ENCODE data around the gene HNRNPF.

HNRNPF gene

DNA sequence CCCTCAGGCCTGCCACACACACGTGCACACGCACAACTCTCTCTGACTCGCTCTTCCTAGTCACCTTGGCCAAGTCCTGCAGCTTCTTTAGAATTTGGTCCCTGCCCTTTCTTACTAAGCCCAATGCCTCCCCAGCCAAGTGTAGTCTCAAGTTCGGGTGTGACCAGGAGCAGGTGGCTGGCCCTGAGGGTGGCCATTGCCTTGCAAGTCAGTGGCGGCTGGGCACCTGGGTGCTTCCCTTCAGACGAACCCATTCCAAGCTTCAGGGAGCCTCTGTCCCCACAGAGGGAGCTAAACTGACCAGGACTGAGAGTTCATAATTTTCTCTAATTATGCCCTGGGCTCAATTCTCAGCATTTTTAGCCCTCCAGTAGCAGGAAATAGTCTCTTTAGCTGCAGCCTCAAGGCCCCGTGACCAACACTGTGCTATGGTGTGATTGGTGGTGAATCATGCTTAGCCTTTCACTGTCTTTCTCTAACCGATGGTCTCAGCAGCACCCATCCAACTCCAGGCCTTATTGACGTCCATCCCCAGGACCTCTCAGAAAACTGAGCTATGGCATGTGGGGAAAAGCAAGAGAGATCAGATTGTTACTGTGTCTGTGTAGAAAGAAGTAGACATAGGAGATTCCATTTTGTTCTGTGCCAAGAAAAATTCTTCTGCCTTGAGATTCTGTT lies 72.2 kb downstream of the HNRNPF start:
- ChIA-PET POLR2A (no interaction called here), CTCF (interaction anchor here (1.3 kb wide), 1 partner anchor 32 kb away, joined by 3 read pairs; no protein-coding TSS in a partner anchor)
- WGBS (ENCODE audit: insufficient coverage) = 93% methylated on average over 9 of the region's 9 CpGs
- DNase-seq = no peak
- Histone ChIP-seq H3K4me1 (ENCODE audit: control extremely low read depth in 1 of 4, control insufficient read depth in 4 of 4, insufficient read depth in 4 of 4, low read length in 3 of 4) (peaks cover 4 to 18% (median 5%) of the 10 kb centered on the region in 4 experiments), H3K9me3 (ENCODE audit: control extremely low read depth in 1 of 5, control insufficient read depth in 4 of 5, insufficient read depth in 2 of 5, low read depth in 1 of 5, low read length in 4 of 5) (no peaks in the 10 kb centered on the region), H3K4me3 (ENCODE audit: control insufficient read depth in 1 of 7, extremely low read depth in 1 of 7, insufficient read depth in 4 of 7, low read depth in 2 of 7, low read length in 6 of 7) (no peak overlapping the region), H3K27me3 (replicated peaks in 2 of 5; ENCODE audit: control insufficient read depth in 4 of 5, insufficient read depth in 5 of 5, low read length in 4 of 5) (peaks cover 0 to 10% (median 0%) of the 10 kb centered on the region in 5 experiments), H3K27ac (ENCODE audit: insufficient read depth in 1 of 2, low read depth in 1 of 2, low read length in 2 of 2, poor library complexity in 1 of 2, severe bottlenecking in 2 of 2) (no peak overlapping the region), H3K36me3 (ENCODE audit: control insufficient read depth in 4 of 4, insufficient read depth in 4 of 4, low read length in 3 of 4) (no peaks in the 10 kb centered on the region)

DNA sequence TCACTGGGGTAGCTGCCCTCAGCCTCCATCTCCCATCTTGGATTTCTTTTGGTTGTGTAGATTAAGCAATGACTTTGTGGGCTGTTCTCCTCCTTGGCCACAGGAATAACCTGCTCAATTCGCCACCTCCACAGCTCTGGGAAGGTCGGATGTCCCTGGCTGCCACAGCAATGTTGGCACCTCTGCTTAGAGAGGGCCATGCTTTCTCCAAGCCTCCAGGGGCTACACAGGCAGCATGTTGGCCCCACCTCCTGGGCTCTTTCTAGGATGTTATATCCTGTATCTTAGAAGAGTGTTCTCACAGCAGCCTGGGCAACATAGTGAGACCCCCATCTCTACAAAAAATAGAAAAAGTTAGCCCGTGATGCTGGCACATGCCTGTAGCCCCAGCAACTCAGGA lies 72.9 kb downstream of the HNRNPF start:
- Histone ChIP-seq H3K4me1 (ENCODE audit: control extremely low read depth in 1 of 4, control insufficient read depth in 4 of 4, insufficient read depth in 4 of 4, low read length in 3 of 4) (peaks cover 4 to 20% (median 7%) of the 10 kb centered on the region in 4 experiments), H3K27ac (ENCODE audit: insufficient read depth in 1 of 2, low read depth in 1 of 2, low read length in 2 of 2, poor library complexity in 1 of 2, severe bottlenecking in 2 of 2) (no peak overlapping the region), H3K4me3 (ENCODE audit: control insufficient read depth in 1 of 7, extremely low read depth in 1 of 7, insufficient read depth in 4 of 7, low read depth in 2 of 7, low read length in 6 of 7) (no peak overlapping the region), H3K27me3 (replicated peaks in 2 of 5; ENCODE audit: control insufficient read depth in 4 of 5, insufficient read depth in 5 of 5, low read length in 4 of 5) (peaks cover 0 to 10% (median 0%) of the 10 kb centered on the region in 5 experiments), H3K9me3 (ENCODE audit: control extremely low read depth in 1 of 5, control insufficient read depth in 4 of 5, insufficient read depth in 2 of 5, low read depth in 1 of 5, low read length in 4 of 5) (no peaks in the 10 kb centered on the region), H3K36me3 (ENCODE audit: control insufficient read depth in 4 of 4, insufficient read depth in 4 of 4, low read length in 3 of 4) (no peaks in the 10 kb centered on the region)
- WGBS (ENCODE audit: insufficient coverage) = 100% methylated on average over 3 of the region's 3 CpGs
- CTCF ChIA-PET = interaction anchor here (1.3 kb wide), 1 partner anchor 32 kb away, joined by 3 read pairs; no protein-coding TSS in a partner anchor
- POLR2A ChIA-PET = no interaction called here
- no peak for DNase-seq

All from common myeloid progenitor, CD34-positive (primary cell).